Naive thymus-derived CD4-positive, alpha-beta T cell (primary cell): Measurements from ENCODE around the gene CHAF1B. TPM values are rescaled to one million over a fixed set of nuclear protein-coding genes. Genes with fewer than 3 reads are reported as not detected.

ENCODE experiments used
- ATAC-seq: fragments of 150-1000 bp; cut with Tn5 transposase; 2 replicates; pipeline ENCODE4 v1.10.0; 2021; ENCODE audit warnings: mild to moderate bottlenecking, moderate library complexity
- CTCF ChIA-PET: fragments of 350-600 bp; sonication (Branson Sonifier 250); formaldehyde crosslinking; loops from one replicate; lab custom pipeline; 2021; ENCODE audit warnings: antibody characterized with exemption; lab: Charles Lee
- POLR2A ChIA-PET: fragments of 350-600 bp; sonication (Branson Sonifier 250); formaldehyde crosslinking; loops from one replicate; lab custom pipeline; 2021; ENCODE audit warnings: antibody characterized with exemption, inconsistent platforms; lab: Charles Lee
- DNase-seq, 9 donors: peaks; one replicate each; pipeline versions ENCODE4 v3.0.0 to v3.0.0-alpha.2; 2020 to 2022; ENCODE audit warnings: mixed read lengths in 1 of 9
- H3K27ac ChIP-seq: one replicate; pipeline ENCODE4 v1.7.0; 2013; ENCODE audit warnings: mild to moderate bottlenecking, low read depth, low read length, moderate library complexity
- H3K27me3 ChIP-seq, 2 donors: one replicate each; pipeline ENCODE4 v1.7.0; 2013; ENCODE audit warnings: low read length in 2 of 2, mild to moderate bottlenecking in 2 of 2, moderate library complexity in 2 of 2; ENCODE audit not compliant: control insufficient read depth in 2 of 2, insufficient read depth in 2 of 2
- H3K36me3 ChIP-seq, 3 experiments: 1 replicate in 2 of 3; 2 replicates in 1 of 3; pipeline ENCODE4 v1.7.0; 2013; ENCODE audit warnings: low read length in 3 of 3, mild to moderate bottlenecking in 3 of 3, moderate library complexity in 1 of 3; ENCODE audit not compliant: insufficient read depth in 3 of 3, control insufficient read depth in 2 of 3
- H3K4me1 ChIP-seq, 2 donors: one replicate each; pipeline ENCODE4 v1.7.0; 2013; ENCODE audit warnings: low read length in 2 of 2, mild to moderate bottlenecking in 2 of 2, moderate library complexity in 1 of 2; ENCODE audit not compliant: control insufficient read depth in 2 of 2, insufficient read depth in 2 of 2
- H3K4me3 ChIP-seq: 2 replicates; pipeline ENCODE4 v1.7.0; 2013; ENCODE audit warnings: mild to moderate bottlenecking, low read length
- H3K9me3 ChIP-seq, 3 experiments: 1 replicate in 2 of 3; 2 replicates in 1 of 3; pipeline ENCODE4 v1.7.0; 2013; ENCODE audit warnings: low read length in 3 of 3; ENCODE audit not compliant: control insufficient read depth in 2 of 3
- H3K27ac Mint-ChIP-seq, 9 donors: one replicate each; pipeline ENCODE4 v1.8.0; 2020 to 2022; ENCODE audit warnings: mixed read lengths in 9 of 9, mild to moderate bottlenecking in 8 of 9, moderate library complexity in 5 of 9, inconsistent platforms in 2 of 9
- H3K27me3 Mint-ChIP-seq, 5 donors: one replicate each; pipeline ENCODE4 v1.8.0; 2021 to 2022; ENCODE audit warnings: mixed read lengths in 5 of 5, mild to moderate bottlenecking in 1 of 5
- H3K36me3 Mint-ChIP-seq, 5 donors: one replicate each; pipeline ENCODE4 v1.8.0; 2020 to 2022; ENCODE audit warnings: mixed read lengths in 5 of 5, mild to moderate bottlenecking in 3 of 5, inconsistent platforms in 1 of 5
- H3K4me1 Mint-ChIP-seq, 7 donors: one replicate each; pipeline ENCODE4 v1.8.0; 2020 to 2022; ENCODE audit warnings: mixed read lengths in 7 of 7, mild to moderate bottlenecking in 3 of 7, inconsistent platforms in 1 of 7
- H3K4me3 Mint-ChIP-seq, 10 donors: one replicate each; pipeline ENCODE4 v1.8.0; 2020 to 2022; ENCODE audit warnings: mild to moderate bottlenecking in 10 of 10, mixed read lengths in 10 of 10, moderate library complexity in 6 of 10, inconsistent platforms in 2 of 10
- H3K9me3 Mint-ChIP-seq, 11 donors: one replicate each; pipeline ENCODE4 v1.8.0; 2020 to 2022; ENCODE audit warnings: mixed read lengths in 11 of 11, mild to moderate bottlenecking in 4 of 11, inconsistent platforms in 1 of 11, moderate library complexity in 1 of 11
- intact Hi-C, 2 donors: fragments of 100-400 bp; cut with micrococcal nuclease; formaldehyde crosslinking; loops; one replicate each; pipeline ENCODE4 v1.15.1; 2023
- polyA plus RNA-seq, 2 donors: library from polyadenylated mRNA; unstranded; fragments of 300-500 nt; fragmentation: Illumina TruSeq; gene quantifications; one replicate each; pipeline ENCODE4 v1.2.3, GENCODE V29; 2021
- total RNA-seq, 6 experiments: library from RNA in 5 of 6; stranded (reverse) in 5 of 6; gene quantifications; 1 replicate in 5 of 6; 2 replicates in 1 of 6; pipeline ENCODE4 v1.2.3 and lab custom pipeline; 2021 to 2026

Gene CHAF1B
- total and polyA plus RNA-seq, 7 experiments from 2014 or later: 0.61 to 21.4 (median 1.9) TPM

- peaks cover 7 to 17% (median 12%) of the 10 kb centered on the region in 5 donors for H3K27me3 Mint-ChIP-seq
- Histone ChIP-seq H3K27me3 (no peaks in the 10 kb centered on the region), H3K4me3 (no peak overlapping the region), H3K27ac (no peak overlapping the region), H3K9me3 (no peaks in the 10 kb centered on the region), H3K4me1 (no peaks in the 10 kb centered on the region), H3K36me3 (no peaks in the 10 kb centered on the region)
- H3K4me1 Mint-ChIP-seq: peaks cover 0 to 1% (median 0%) of the 10 kb centered on the region in 7 donors
- no peak overlapping the region for H3K27ac Mint-ChIP-seq
- H3K36me3 Mint-ChIP-seq: peaks cover 0 to 3% (median 0%) of the 10 kb centered on the region in 5 donors
- H3K9me3 Mint-ChIP-seq: peaks cover 0 to 5% (median 0%) of the 10 kb centered on the region in 11 donors
- H3K4me3 Mint-ChIP-seq: no peak overlapping the region
- DNase-seq (no peak), ATAC-seq (no peak)
- ChIA-PET POLR2A (no interaction called here), CTCF (interaction anchor here (1.0 kb wide), 1 partner anchor 10 kb away, joined by 3 read pairs; no protein-coding TSS in a partner anchor)
- intact Hi-C loops: no loop called here
Observed at GRCh38 chr21:36436829-36437744, 51.9 kb downstream of the CHAF1B start.

GRCh38 chr21:36437745-36438128 is 52.5 kb downstream of the CHAF1B start:
- ChIA-PET CTCF (no interaction called here), POLR2A (no interaction called here)
- DNase-seq (no peak), ATAC-seq (no peak)
- intact Hi-C loops: no loop called here
- no peak overlapping the region for H3K27ac Mint-ChIP-seq
- H3K4me1 Mint-ChIP-seq: peaks cover 0 to 1% (median 0%) of the 10 kb centered on the region in 7 donors
- H3K27me3 ChIP-seq: no peaks in the 10 kb centered on the region
- no peak overlapping the region for H3K27ac ChIP-seq
- H3K9me3 Mint-ChIP-seq: peaks cover 0 to 5% (median 0%) of the 10 kb centered on the region in 11 donors
- H3K9me3 ChIP-seq: no peaks in the 10 kb centered on the region
- H3K36me3 Mint-ChIP-seq: peaks cover 0 to 3% (median 0%) of the 10 kb centered on the region in 5 donors
- no peaks in the 10 kb centered on the region for H3K4me1 ChIP-seq
- no peak overlapping the region for H3K4me3 ChIP-seq
- H3K27me3 Mint-ChIP-seq: peaks cover 4 to 10% (median 8%) of the 10 kb centered on the region in 5 donors
- H3K36me3 ChIP-seq: no peaks in the 10 kb centered on the region
- no peak overlapping the region for H3K4me3 Mint-ChIP-seq

GRCh38 chr21:36441715-36442114 is 56.5 kb downstream of the CHAF1B start:
- POLR2A ChIA-PET: no interaction called here
- CTCF ChIA-PET: interaction anchor here (0.7 kb wide), 1 partner anchor 13 kb away, joined by 3 read pairs; no protein-coding TSS in a partner anchor
- DNase-seq (no peak), ATAC-seq (no peak)
- no peak overlapping the region for H3K4me3 Mint-ChIP-seq
- H3K27me3 Mint-ChIP-seq: peaks cover 0 to 4% (median 0%) of the 10 kb centered on the region in 5 donors
- intact Hi-C loops: no loop called here
- peaks cover 0 to 1% (median 0%) of the 10 kb centered on the region in 7 donors for H3K4me1 Mint-ChIP-seq
- no peaks in the 10 kb centered on the region for H3K36me3 Mint-ChIP-seq
- Histone ChIP-seq H3K4me1 (no peaks in the 10 kb centered on the region), H3K4me3 (no peak overlapping the region), H3K27ac (no peak overlapping the region), H3K36me3 (no peaks in the 10 kb centered on the region), H3K9me3 (no peaks in the 10 kb centered on the region), H3K27me3 (no peaks in the 10 kb centered on the region)
- H3K27ac Mint-ChIP-seq: no peak overlapping the region
- H3K9me3 Mint-ChIP-seq: peaks cover 0 to 5% (median 0%) of the 10 kb centered on the region in 11 donors

GRCh38 chr21:36446301-36446700 is 61.1 kb downstream of the CHAF1B start:
- ATAC-seq (no peak), DNase-seq (no peak)
- Mint-ChIP-seq H3K27ac (no peak overlapping the region), H3K27me3 (peaks cover 0 to 3% (median 0%) of the 10 kb centered on the region in 5 donors), H3K9me3 (no peaks in the 10 kb centered on the region), H3K36me3 (no peaks in the 10 kb centered on the region), H3K4me1 (no peaks in the 10 kb centered on the region), H3K4me3 (no peak overlapping the region)
- no peak overlapping the region for H3K4me3 ChIP-seq
- H3K27ac ChIP-seq: no peak overlapping the region
- no peaks in the 10 kb centered on the region for H3K27me3 ChIP-seq
- no peaks in the 10 kb centered on the region for H3K36me3 ChIP-seq
- intact Hi-C loops: no loop called here
- no peaks in the 10 kb centered on the region for H3K4me1 ChIP-seq
- H3K9me3 ChIP-seq: no peaks in the 10 kb centered on the region
- ChIA-PET CTCF (interaction anchor here (0.6 kb wide), 1 partner anchor 10 kb away, joined by 3 read pairs; no protein-coding TSS in a partner anchor), POLR2A (no interaction called here)

GRCh38 chr21:36450511-36450910 is 65.3 kb downstream of the CHAF1B start:
- Histone ChIP-seq H3K27ac (no peak overlapping the region), H3K4me3 (no peak overlapping the region), H3K36me3 (no peaks in the 10 kb centered on the region), H3K9me3 (no peaks in the 10 kb centered on the region), H3K4me1 (no peaks in the 10 kb centered on the region), H3K27me3 (no peaks in the 10 kb centered on the region)
- ChIA-PET POLR2A (no interaction called here), CTCF (no interaction called here)
- Mint-ChIP-seq H3K36me3 (no peaks in the 10 kb centered on the region), H3K4me1 (no peaks in the 10 kb centered on the region), H3K27me3 (peaks cover 0 to 6% (median 0%) of the 10 kb centered on the region in 5 donors), H3K9me3 (no peaks in the 10 kb centered on the region), H3K4me3 (no peak overlapping the region), H3K27ac (no peak overlapping the region)
- no peak for ATAC-seq
- no peak for DNase-seq
- intact Hi-C loops: no loop called here

- no peaks in the 10 kb centered on the region for H3K36me3 Mint-ChIP-seq
- H3K4me3 ChIP-seq: no peak overlapping the region
- no peaks in the 10 kb centered on the region for H3K36me3 ChIP-seq
- no peaks in the 10 kb centered on the region for H3K9me3 ChIP-seq
- peaks cover 0 to 6% (median 0%) of the 10 kb centered on the region in 5 donors for H3K27me3 Mint-ChIP-seq
- DNase-seq (no peak), ATAC-seq (no peak)
- H3K27me3 ChIP-seq: no peaks in the 10 kb centered on the region
- CTCF ChIA-PET: no interaction called here
- POLR2A ChIA-PET: no interaction called here
- intact Hi-C loops: no loop called here
- H3K27ac Mint-ChIP-seq: no peak overlapping the region
- no peaks in the 10 kb centered on the region for H3K9me3 Mint-ChIP-seq
- H3K4me3 Mint-ChIP-seq: no peak overlapping the region
- no peak overlapping the region for H3K27ac ChIP-seq
- no peaks in the 10 kb centered on the region for H3K4me1 ChIP-seq
- H3K4me1 Mint-ChIP-seq: no peaks in the 10 kb centered on the region
Observed at GRCh38 chr21:36451506-36451905, 66.3 kb downstream of the CHAF1B start.
